Activated effector memory CD4-positive, alpha-beta T cell treated with Interleukin-2 at 50 U/mL for 16 hours (primary cell): ENCODE results near the gene PFDN6.
A peak's percentile ranks its signal among the peaks of the same experiment; 100 is the strongest.
"Not testable (repeated sequence)": the region's sequence is repeated elsewhere in the genome, so short reads cannot be mapped to it uniquely, and the experiment has no call there.

Source experiments
- DNase-seq: peaks from one replicate; pipeline ENCODE4 v3.0.0-alpha.2; 2020

PFDN6 gene

DNA sequence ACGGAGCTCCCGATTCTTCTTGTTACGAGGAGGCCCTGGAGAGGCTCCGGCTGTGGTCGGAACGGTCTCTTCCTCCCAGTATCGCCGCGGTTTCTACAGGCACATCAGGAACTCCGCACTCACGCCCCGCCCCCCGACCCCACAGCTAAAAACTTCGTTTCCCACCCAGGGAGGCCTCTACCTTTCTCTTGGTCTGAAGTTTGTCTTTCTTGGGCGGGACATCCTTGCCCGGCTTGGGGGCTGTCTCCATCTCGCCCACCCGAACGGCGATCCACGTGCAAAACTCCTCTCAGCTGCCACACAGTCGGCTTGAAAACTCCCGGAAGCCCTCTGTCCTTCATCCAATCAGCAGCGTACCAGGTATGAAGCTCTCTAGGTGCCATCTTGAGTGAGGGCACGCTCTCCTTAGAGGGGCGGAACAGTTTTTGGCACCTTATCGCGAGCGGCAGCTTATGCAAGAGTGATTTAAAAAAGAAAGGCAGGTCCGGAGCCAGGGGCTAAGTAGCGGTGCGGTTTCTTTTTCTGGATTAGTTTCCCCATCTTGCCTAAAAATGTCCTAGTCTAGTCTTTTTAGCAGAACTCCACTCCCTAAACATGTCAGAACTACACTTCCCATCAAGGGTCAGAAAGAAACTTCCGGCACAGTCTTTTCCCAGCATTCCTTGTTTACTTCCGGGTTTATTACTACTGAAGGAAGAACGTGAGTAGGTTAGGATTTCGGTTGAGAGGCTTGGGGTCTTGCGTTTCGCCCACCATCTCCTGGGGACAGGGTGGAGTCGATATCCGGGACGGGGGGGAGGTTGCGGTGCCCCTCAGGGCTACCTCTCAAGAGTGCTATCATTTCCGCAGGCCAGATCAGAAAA is at the start of gene PFDN6, which contains the start of gene WDR46:
Gene PFDN6 (plus strand): TSS at position 681 of the 863 bp plus-strand sequence. CDS start 256 bp downstream, outside the sequence.
Gene WDR46 (minus strand): TSS at position 319 of the 863 bp plus-strand sequence. CDS start 69 bp downstream, at position 250.
- DNase-seq = peak; percentile 75

DNA sequence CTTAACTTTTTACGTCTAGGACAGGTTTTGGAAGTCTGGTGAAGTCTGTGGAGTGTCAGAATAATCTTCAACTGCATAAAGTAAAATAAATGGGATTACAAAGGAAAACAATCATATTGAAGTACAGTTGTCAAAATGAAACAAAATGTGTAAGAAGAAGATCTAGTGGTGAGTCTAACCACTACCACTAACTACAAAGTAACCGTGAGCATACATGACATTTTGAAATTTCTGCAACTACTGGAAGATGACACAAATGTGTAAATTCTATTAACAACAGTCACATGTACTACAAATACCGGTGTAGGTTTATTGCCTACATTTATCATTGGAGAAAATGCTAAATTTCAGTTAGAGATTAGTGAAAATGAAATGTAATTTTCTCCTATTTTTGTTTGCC is 47.4 kb upstream of the PFDN6 start:
- no peak for DNase-seq

DNA sequence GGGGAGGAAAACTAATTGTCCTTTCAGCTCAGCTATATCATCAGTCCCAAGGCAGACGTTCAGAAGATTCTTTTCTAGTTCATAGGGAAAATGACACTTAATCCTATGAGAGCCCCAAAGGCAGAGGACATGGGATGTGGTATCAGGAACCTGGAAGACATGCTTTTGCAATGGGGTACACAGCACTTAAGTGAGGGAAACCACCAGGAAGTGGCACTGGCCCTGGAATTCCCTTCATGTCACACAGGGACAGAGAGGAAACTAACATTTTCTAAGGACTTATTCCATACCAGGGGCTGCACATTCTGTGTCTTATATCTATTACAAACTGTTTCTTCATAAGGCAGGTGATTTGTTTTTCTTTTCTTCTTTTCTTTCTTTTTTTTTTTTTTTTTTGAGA is 45.9 kb upstream of the PFDN6 start:
- no peak for DNase-seq

DNA sequence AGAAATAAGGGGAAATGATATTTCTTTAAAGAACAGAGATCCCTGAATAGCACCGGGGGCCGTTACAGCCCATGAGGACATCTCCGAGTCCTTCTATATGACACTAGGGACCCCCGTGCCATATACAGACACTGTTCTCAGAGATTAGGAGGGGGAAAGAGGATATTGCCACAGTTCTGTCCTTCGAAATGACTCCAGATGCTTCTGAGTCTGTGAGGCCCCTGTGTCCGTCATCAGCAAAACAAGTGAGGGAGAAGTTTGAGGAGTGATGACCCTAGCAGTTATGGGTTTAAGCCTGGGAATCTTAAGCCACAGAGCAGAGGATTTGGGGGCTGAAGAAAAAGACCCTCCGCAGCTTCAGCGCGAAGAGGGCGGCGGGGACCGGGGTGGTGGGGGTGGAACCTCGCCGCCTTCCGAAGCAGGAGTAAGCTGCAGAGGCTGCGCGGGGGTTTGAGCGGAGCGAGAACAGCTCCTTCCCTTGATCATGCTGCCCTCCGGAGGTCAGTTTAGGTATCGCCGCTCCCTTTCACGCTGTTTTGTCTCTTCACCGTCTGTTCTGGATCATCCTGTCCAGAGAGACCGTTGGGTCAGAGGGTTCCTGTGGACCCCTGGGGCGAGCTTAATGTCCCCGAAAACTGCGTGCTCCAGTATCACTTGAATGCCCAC is 41.3 kb upstream of the PFDN6 start:
- DNase-seq = peak; percentile 85

DNA sequence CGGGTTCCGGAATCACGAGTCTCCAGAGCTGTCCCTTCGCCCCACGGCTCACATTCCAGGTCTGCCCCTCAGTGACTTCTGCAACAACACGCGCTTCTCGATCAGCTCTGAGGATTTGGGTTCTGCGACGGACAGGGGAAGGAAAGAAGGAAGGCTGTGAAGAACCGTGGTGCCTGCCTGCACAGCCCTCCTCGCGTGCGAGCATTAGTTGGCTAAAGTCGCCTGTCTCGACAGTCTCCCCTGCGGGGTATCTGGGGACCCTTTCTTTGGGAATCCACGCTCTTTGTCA is 40.8 kb upstream of the PFDN6 start:
- DNase-seq = no peak

DNA sequence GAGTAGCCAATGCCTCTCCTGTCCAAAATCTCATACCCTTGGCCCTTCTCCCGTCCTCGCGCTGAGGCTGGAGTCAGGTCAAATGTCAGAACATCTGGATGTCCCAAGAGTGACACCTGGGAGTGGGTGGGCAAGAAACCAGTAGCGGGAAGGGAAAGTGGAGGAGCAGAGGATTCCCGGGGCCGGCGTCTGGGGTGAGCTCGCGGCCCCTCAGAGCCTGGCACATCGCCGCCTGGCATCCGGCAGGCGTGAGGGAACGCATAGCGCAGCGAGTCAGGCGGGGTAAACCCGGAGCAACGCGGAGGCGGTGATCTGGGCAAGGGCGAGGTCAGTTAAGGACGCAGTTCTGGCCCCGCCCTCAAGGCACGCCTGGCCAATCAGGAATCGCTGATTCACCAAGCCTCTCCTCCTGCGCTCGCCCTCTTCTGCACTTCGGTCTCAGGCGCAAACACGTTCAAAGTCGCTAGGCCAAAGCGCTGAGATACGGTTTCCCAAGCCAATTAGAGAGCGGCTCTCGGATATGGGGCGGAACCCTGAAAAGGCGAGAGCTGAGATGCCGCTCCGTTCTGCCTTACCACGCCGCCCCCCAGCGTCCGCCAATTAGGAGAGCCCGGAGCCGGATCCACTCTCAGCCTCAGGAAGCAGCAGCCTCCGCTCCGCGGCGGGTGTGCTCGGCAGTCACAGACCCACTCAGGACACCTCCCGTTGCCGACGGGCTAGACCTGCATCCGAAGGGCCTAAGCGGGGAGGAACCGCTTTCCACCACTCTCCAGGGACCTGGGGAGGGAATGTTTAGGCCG is 40.3 kb upstream of the PFDN6 start:
- DNase-seq = peak; percentile 94

DNA sequence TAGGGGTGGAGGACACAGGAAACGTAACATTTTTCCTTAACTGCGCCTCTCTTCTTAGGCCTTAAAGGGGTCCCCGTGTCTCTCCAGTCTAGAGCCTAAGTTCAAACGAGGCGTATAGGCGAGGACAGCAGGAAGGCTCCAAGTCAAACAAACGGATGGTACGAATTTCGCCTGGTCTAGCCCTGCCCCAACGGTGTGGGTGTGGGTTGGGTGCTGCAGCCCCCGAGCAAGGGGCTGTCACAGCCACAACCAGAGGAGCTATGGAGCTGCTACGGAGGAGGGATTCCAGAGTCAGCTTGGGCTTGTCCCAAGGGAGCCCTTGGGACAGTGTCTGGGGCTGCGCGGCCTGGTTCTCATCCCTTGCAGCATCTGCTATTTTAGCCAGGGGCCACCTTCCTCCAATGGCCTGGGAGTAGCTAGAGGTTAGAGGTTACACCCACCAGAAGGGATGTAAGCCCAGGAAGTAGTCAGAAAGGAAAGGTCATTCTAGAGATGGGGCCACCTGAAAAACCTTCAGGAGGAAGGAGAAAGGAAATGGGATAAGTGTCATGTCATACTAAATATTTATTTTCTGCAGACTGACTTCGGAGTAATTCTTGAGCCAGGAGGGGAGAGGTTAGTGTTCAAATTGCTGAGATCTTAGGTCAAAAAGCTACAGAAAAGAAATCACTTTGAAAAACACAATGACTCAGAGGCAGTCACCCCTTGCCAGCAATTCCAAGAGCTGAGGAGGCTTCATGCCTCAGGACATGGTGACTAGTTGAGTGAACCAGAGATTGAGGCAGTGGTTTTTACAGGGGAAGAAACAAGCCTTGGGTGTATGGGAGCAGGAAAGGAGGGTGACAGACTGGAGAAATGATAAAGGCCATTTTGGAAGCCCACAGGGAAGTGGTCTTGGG is 39.4 kb upstream of the PFDN6 start:
- no peak for DNase-seq

DNA sequence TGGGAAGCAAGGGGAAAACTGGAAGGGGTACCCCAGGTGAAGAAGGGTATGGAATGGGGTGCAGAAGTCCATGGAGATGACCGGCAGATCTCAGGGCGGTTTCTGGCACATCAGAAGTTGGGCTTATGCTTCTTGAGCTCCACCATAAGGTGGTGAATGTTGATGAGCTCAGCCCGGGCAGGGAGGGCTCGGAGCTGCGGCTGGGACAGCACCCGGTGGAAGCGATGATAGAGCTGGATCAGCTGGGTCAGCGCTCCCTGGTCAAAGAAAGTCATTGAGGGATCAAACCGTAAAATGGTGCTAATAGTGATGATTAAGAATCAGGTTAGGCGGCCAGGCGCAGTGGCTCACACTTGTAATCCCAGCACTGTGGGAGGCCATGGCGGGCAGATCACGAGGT is 38.7 kb upstream of the PFDN6 start:
- DNase-seq = no peak

DNA sequence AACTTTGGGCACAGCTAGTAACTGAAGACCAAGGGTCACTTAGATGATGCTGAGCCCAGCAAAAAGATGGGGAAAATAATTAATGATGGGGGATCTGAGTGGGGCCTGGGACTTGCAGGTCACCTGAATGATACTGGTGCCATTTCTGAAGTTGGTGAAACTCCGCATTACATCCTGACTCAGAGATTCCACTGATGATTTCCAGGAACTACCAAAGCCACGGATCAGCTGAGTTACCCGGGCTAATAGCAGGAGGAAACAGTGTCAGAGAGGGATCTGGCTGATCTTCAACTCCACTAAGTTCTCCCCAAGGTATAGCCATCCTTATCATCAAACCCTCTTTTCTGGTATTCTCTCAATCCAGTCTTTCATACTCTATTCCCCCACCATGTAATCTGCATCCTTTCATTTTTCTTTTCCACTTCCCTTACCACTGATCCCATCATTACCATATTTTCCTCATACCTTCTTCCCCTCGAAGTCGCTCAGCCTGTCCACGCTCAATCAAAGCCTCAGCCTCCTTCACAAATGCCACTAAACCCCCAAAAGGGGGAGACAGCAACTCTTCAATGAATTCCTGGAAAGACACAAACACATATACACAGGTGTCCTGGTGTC is 37.9 kb upstream of the PFDN6 start:
- no peak for DNase-seq

DNA sequence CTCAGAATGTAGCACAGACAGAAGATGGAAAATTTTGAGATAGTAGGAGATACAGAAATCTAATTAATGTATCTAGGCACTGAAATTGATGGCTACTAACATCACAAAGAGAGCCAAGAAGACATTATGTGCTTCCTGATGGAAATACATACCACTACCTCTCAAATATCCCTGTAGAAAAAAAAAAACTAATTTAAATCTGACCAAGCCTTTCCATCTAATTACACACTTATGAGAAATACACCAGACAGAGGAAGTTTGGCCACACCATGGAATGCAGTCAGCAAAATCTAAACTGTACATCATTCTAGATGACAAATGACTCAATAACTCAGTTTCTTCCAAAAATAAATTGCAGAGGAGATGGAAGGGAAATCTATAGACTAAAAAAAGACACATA is 36.6 kb upstream of the PFDN6 start:
- DNase-seq = no peak

DNA sequence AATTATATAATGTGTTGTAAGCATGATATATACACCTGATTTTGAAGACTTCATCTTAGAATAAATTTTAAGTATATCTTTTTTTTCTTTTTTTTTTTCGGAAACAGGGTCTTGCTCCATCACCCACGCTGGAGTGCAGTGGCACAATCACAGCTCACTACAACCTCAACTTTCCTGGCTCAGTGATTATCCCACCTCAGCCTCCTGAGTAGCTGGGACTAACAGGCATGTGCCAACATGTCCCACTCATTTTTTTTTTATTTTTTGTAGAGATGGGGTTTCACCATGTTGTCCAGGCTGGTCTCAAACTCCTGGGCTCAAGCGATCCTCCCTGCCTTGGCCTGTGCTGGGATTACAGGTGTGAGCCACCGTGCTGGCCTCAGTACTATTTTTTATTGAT is 34.8 kb upstream of the PFDN6 start:
- no peak for DNase-seq

DNA sequence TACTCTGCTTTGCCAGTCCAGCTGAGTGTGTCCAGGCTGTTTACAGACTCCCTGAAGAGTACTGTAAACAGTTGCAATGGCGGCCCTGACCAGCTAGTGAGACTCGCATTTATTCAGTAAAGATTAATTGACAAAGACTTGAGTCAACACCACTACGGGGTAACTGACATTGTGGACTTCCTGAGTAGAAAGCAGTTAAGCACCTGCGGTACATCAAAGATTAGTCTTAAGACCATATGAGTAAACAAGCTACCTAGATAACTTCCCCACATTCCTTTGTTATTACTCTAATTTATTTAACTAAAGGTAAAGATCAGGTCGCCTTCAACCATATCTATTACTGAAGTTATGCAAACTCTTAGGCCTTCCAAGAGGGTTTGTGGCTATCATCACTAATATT is 30.4 kb upstream of the PFDN6 start:
- DNase-seq = no peak

DNA sequence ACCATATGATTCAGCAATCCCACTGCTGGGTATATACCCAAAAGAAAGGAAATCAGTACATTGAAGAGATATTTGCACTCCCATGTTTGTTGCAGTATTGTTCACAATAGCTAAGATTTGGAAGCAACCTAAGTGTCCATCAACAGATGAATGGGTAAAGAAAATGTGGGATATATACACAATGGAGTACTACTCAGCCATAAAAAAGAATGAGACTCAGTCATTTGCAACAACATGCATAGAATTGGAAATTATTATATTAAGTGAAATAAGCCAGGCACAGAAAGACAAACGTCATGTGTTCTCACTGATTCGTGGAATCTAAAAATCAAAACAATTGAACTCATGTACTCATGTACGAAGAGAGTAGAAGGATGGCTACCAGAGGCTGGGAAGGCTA is 26.9 kb upstream of the PFDN6 start:
- DNase-seq = not testable (repeated sequence)

DNA sequence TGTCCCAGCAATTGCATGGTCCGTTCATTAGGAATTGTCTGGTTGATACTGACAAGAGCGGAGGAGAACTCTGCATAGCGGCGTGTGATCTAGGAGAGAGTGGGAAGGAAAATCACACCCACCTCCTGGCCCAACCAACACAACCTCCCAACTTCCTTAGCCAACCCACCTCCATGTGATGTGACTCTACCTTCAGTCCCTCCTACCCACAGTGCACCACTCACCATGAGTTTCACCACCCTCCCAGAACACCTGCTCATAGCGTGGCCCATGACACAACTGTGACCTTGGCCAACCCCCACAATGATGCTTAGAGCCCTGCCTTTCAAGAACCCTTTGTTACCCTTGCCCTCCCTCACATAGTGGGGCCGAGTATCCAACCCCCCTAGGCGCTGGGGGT is 25.4 kb upstream of the PFDN6 start:
- no peak for DNase-seq

DNA sequence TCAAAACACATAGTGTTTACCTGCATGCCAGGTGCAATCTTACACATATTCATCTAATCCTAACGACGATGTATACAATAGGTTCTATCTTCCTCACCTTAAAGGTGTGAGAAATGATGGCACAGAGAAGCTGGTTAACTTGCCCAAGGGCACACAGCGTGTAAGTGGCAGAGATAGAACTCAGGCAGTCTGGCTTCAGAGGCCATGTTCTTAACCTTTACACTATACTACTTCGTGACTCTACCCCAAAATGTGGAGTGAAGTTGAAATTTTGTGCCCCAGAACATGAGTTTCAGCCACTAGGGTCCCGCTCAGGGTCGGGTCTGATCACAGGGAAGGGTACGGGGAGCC is 18.3 kb upstream of the PFDN6 start:
- DNase-seq = no peak

DNA sequence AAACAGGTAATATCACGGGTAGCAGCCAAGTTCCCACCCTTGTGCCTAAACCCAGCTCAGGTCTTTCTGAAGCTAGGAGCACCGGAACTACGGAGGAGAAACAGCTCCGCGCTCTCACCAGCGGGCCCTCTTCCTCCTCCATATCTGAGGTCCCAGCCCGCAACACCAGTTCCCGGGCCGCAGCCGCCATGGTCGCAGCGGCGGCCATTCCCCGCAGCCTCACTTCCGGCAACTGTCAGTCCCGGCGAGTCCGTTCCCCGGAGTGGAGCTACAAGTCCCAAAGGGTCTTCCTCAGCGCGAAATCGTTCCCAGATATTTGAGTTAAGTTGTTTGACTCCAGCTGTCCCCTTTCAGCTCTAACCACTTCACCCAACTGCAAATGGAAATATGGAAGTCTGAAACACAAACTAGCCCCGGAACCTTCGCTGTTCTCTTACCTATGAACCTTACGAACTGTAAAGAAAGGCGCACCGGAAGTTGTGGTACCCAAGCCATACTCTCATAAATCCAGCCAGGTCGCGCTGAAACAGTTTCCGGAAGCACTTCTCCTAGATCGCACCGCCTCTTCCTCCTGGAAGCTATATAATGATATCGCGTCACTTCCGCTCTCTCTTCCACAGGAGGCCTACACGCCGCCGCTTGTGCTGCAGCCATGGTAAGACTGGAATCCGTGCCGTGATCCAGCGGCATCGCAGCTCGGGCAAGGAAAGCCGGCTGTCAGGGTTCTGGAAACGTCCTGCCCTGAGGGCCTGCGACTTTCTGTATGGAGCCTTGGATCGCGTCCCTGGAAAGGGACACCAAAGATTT is 17.7 kb upstream of the PFDN6 start, which contains the start of the genes RPS18 and VPS52:
Gene RPS18 (plus strand): TSS at position 608 of the 807 bp plus-strand sequence. CDS start 45 bp downstream, at position 653.
Gene VPS52 (minus strand): TSS at position 409 of the 807 bp plus-strand sequence. CDS start 201 bp downstream, at position 208.
- peak; percentile 85 for DNase-seq

DNA sequence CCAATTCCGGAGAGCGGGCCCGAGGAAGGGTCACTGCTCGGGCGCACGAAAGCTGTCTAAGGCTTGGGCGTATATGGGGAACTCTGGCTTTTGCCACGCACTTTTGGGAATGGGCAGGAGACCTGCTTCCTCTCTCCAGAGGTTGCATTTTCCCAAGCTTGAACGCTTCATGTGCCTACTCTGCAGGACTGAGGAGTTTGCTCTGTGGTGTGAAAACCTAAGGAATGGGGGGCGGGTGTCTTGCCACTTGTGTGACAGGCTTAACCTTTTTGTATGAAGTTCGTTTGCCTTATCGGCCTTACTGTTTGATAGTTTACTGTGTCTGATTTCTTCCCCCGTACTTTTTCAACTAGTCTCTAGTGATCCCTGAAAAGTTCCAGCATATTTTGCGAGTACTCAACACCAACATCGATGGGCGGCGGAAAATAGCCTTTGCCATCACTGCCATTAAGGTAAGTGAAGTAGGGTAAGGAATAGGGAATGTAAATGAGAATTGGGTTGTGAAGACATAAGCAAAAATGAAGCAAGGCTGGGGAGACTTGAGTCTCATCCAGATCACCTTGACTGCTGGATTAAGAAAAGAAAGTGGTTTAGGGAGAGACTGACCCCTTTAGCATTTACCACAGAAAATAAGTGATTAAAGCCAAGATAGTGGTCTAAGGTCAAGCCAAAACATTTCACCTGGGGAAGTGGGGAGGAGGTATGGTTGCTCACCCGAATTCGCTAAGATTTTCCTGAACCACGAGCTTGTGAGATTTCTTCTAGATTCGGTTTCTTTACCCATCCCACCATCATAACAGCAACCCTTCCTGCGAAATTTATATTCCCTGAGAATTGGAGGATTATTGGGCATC is 16.9 kb upstream of the PFDN6 start:
- DNase-seq = no peak

DNA sequence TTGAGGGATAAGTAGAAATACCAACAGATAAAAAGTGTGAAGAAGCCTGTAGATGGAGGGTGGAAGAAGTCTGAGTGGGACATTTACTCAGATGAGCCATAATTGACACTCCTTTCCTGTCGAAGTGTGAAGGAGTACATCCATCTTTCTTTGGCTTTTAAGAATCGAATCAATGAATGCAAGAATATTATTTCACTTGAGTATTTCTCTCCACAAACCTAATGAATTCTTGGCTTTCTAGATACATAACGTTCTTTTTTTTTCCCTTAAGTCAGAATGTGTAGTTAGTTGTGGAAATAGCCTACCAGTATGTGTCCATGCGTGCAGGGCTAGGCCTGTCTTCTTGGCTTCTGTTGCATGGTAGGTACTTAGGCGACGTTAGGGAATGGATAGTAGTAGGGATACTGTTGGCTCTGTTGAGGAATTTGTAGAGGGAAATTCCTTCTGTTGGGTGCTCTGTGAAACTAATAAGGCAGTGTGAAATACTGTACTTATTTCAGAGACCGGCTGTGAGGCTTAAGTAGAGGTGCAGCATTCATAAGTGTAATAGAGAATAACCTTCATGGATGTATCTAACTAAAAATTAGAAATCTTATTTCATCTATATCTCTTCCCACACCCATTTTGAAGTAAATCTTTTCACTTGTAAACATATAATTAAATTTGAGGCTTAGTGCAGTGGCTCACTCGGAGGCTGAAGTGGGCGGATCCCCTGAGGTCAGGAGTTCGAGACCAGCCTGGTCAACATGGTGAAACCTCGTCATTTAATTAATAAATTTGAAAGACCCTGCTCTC is 16.1 kb upstream of the PFDN6 start:
- DNase-seq = no peak
